HL-60 (cell line): Measurements from ENCODE around the gene RDH16.

ENCODE experiments used
- CTCF ChIP-seq: IDR thresholded peaks from one replicate; pipeline ENCODE4 v1.5.1; 2011; ENCODE audit warnings: low read length, control low read depth, inconsistent platforms; ENCODE audit not compliant: insufficient read depth
- GABPA ChIP-seq: IDR thresholded peaks from 2 replicates; pipeline ENCODE4 v1.6.1; 2012; ENCODE audit warnings: low read depth
- POLR2AphosphoS5 ChIP-seq: IDR thresholded peaks from 2 replicates; pipeline ENCODE4 v1.6.1; 2012; ENCODE audit warnings: low read depth
- REST ChIP-seq: IDR thresholded peaks from 2 replicates; pipeline ENCODE4 v1.6.1; 2012; ENCODE audit warnings: low read depth; ENCODE audit not compliant: insufficient replicate concordance

DNA sequence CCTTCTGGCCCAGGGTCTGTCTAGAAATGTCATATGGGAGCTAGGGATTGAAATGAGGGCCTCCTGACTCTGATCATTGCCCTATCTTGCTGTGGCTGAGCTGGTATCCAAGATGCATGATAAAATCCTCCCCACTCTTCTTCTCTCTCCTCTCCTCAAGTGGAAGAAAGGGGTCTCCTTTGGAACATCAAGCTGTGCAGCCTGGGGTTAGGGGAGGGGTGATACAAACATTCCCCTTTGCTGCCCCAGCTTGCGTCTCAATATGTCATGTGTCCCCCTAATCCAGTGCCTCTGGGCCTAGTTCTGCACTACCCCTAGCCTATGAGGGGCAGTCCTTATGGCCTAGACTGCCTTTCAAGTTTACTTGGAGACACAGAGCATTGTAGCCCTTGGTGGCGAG, 8.5 kb downstream of the RDH16 start:
- no peak for TF ChIP-seq CTCF
- no peak for TF ChIP-seq POLR2AphosphoS5
- no peak for TF ChIP-seq REST
- TF ChIP-seq GABPA, result no peak
